Fibroblast of pulmonary artery (primary cell): ENCODE results near the gene CSMD2.

Source experiments
- DNase-seq: peaks from one replicate; pipeline ENCODE4 v3.0.0-alpha.2; 2010; ENCODE audit warnings: low read depth
- H3K4me3 ChIP-seq: replicated peaks from 2 replicates; pipeline ENCODE4 v1.5.1; 2011; ENCODE audit warnings: low read depth, mild to moderate bottlenecking, control low read depth, low read length, moderate library complexity
- TF ChIP-seq, protein P1 (sequence below): IDR thresholded peaks from 2 replicates; pipeline ENCODE4 v1.5.1; 2011; ENCODE audit warnings: mild to moderate bottlenecking, control low read depth, low read length, inconsistent platforms; ENCODE audit errors: missing control alignments

CSMD2 gene

DNA sequence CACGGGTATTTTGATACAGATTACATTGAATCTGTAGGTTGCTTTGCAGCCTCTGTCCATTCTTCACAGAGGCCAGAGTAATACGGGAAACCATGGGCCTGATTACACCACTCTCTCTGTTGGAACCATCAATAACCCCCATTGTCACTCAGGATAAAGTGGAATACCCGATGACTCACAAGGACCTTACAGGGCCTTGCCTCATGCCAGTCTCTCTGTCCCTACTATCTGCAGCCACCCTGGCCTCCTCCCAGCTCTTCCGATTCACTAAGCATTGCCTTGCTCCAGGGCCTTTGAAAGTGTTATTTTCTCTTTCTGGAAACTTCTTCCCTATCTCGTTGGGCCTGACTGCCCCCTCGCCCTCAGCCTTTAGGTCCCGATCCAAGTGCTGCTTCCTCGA is 239.4 kb downstream of the CSMD2 start:
- TF ChIP-seq, protein P1, sequence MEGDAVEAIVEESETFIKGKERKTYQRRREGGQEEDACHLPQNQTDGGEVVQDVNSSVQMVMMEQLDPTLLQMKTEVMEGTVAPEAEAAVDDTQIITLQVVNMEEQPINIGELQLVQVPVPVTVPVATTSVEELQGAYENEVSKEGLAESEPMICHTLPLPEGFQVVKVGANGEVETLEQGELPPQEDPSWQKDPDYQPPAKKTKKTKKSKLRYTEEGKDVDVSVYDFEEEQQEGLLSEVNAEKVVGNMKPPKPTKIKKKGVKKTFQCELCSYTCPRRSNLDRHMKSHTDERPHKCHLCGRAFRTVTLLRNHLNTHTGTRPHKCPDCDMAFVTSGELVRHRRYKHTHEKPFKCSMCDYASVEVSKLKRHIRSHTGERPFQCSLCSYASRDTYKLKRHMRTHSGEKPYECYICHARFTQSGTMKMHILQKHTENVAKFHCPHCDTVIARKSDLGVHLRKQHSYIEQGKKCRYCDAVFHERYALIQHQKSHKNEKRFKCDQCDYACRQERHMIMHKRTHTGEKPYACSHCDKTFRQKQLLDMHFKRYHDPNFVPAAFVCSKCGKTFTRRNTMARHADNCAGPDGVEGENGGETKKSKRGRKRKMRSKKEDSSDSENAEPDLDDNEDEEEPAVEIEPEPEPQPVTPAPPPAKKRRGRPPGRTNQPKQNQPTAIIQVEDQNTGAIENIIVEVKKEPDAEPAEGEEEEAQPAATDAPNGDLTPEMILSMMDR = no peak
- no peak for DNase-seq
- H3K4me3 ChIP-seq = no peak overlapping the region

DNA sequence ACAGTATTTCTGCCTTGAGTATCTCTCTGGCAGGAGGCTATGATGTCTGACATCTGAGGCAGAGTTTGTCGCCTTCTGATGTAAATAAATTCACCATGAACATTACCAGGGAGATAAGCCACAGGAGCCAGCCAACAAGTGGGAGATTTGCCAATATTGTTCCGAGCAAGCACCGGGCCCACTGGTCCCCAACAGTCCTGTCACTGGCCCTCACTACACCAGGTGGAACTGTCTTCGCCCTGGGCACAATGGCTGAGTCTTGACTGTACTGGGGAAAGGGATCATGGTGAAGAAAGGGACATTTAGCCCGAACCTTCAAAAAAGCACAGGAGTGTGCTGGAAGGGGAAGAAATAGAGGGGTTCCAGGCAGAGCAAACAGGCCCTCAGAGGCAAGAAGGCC is 243.7 kb downstream of the CSMD2 start:
- TF ChIP-seq, protein P1 = no peak
- no peak for DNase-seq
- no peak overlapping the region for H3K4me3 ChIP-seq

DNA sequence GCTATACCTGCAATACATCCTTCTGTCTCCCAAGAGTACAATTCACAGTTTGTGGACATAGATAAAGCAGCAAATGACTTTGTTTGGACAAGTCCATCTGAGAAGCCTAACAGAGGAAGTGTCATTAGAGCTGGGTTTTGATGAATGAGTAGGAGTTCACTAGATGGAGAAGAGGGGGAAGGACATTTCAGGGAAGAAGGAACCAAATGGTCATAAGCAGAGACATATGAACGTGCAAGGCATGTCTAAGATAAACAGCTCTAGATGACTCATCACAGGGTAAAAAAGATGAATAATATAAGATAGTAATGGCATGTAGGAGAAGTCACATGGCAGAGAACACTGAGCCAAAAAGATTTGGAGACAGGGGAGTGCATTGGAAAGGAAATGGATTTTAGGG is 246.7 kb downstream of the CSMD2 start:
- TF ChIP-seq, protein P1 = no peak
- DNase-seq = peak; percentile 3
- H3K4me3 ChIP-seq = no peak overlapping the region

DNA sequence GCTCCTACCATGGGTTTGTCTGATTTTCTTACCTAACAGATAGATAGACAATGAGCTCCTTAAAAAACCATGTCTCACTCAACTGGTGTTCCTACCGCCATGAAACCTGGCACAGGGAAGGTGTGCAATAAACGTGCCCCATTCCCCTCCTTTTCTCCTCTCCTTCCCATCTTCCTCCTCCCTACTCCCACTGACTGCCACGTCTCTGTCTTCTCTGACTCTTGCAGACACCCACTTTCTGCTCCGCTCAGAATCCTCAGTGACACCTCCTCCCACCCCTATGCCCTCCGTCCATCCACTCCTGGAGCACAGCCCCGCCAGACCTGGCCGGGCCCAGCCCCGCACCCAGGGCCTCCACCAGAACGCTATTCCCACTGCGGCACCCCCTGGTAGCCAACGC is 248.2 kb downstream of the CSMD2 start:
- H3K4me3 ChIP-seq = no peak overlapping the region
- DNase-seq = no peak
- TF ChIP-seq, protein P1 = no peak

DNA sequence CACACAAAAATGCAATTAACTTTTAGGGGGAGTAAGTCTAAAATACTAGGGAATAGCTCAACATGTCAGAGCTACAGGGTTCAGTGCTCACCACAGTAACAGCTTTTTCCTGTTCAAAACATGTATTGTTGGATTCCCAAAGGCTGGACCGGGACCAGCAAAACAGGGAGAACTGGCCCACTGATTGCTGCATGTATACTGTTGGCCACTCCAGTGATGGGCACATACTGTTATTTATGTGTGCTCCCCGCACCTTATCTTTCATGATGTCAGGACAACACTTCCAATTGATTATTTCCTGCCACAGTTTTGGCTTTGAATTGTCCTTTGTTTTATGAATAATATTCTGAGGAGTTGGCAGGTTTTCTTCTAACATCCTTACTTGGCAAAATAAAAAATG is 250.5 kb downstream of the CSMD2 start:
- DNase-seq = no peak
- no peak overlapping the region for H3K4me3 ChIP-seq
- TF ChIP-seq, protein P1 = no peak

DNA sequence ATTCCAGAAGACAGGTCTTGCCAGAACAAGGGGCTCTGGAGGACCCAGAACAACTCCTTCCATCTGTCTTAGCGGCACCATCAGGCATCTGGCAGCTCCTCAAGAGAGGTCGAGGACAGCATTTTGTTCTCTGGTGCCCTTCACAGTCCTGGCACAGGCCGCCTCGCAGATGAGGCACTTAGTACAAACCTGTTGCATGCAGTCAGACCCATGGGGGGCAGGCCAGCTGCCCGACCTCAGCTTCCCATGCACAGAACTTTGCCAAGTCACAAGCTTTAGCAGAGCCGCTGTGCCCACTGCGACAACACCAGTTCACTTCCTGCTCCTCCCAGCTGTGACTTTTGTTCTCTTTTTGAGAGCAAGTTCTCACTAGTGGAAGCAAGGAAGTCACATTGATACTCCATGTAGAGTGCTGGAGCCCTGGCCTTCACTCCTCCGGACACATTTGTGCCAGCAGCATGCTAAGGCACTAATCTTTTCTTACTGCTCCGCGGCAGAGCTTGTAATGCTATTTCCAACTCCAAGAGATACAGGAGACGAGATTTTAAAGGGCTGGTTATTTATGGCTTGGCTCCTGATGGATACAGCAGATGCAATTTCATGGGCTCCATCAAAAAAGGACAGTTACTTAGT is 256.6 kb downstream of the CSMD2 start:
- DNase-seq = no peak
- TF ChIP-seq, protein P1 = no peak
- no peak overlapping the region for H3K4me3 ChIP-seq

DNA sequence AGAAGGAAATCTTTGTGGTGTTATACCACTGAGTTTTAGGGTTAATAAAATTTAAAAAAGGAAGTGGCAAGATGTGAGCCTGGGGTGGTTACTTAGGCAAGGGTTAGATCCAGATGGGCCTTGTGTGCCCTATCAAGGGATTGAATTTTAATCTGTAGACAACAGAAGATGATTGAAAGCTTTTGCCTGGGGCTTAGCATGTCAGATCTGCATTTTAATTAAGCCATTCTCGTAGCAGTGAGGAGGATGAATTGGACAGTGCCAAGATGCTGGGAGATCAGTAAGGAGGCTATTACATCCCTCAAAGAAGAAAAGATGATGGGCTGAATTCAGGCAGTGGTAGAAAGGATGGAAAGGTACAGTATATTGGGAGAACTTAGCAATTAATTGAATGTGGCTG is 258.9 kb downstream of the CSMD2 start:
- no peak overlapping the region for H3K4me3 ChIP-seq
- TF ChIP-seq, protein P1 = no peak
- no peak for DNase-seq
